ENCODE measurements around the gene LRRC58.

The LRRC58 gene

GRCh38 chr3:120275618-120276017, 73.5 kb downstream of the LRRC58 start:
- H3K27ac ChIP-seq (ENCODE audit: low read depth, low read length), result no peak overlapping the region
- H3K9me2 ChIP-seq (replicated peaks; ENCODE audit: insufficient read depth, low read length), result no peaks in the 10 kb centered on the region
- H3K4me3 ChIP-seq (ENCODE audit: insufficient read depth, low read length, poor library complexity, severe bottlenecking), result no peak overlapping the region
- H3K79me2 ChIP-seq (ENCODE audit: insufficient read depth, low read length), result no peaks in the 10 kb centered on the region
- no peak for TF ChIP-seq EZH2phosphoT487 (conservative IDR thresholded peaks at IDR 0.05; ENCODE audit: low read length)
- TF ChIP-seq CTCF (IDR thresholded peaks at IDR 0.05; ENCODE audit: insufficient read depth, low read length, poor library complexity, severe bottlenecking), result no peak
- H2AFZ ChIP-seq (ENCODE audit: low read depth, low read length, severe bottlenecking), result no peak overlapping the region
- no peak overlapping the region for H3K4me2 ChIP-seq (ENCODE audit: low read depth, low read length, poor library complexity, severe bottlenecking)
- no peaks in the 10 kb centered on the region for H3K9me3 ChIP-seq (ENCODE audit: insufficient read depth, low read length)
- H3K27me3 ChIP-seq (ENCODE audit: low read length), result no peaks in the 10 kb centered on the region
- H3F3A ChIP-seq (ENCODE audit: insufficient read depth), result no peaks in the 10 kb centered on the region
- no peaks in the 10 kb centered on the region for H3K36me3 ChIP-seq (ENCODE audit: low read length)
- no peaks in the 10 kb centered on the region for H4K20me1 ChIP-seq (ENCODE audit: low read depth, low read length)
- H3K9ac ChIP-seq (ENCODE audit: low read length), result no peak overlapping the region

- H3K9ac ChIP-seq (ENCODE audit: low read length), result no peak overlapping the region
- no peak overlapping the region for H3K27ac ChIP-seq (ENCODE audit: low read depth, low read length)
- H3K4me2 ChIP-seq (ENCODE audit: low read depth, low read length, poor library complexity, severe bottlenecking), result no peak overlapping the region
- no peak for TF ChIP-seq CTCF (IDR thresholded peaks at IDR 0.05; ENCODE audit: insufficient read depth, low read length, poor library complexity, severe bottlenecking)
- TF ChIP-seq EZH2phosphoT487 (conservative IDR thresholded peaks at IDR 0.05; ENCODE audit: low read length), result no peak
- H3K9me2 ChIP-seq (replicated peaks; ENCODE audit: insufficient read depth, low read length), result no peaks in the 10 kb centered on the region
- no peaks in the 10 kb centered on the region for H3F3A ChIP-seq (ENCODE audit: insufficient read depth)
- H3K27me3 ChIP-seq (ENCODE audit: low read length), result no peaks in the 10 kb centered on the region
- H3K9me3 ChIP-seq (ENCODE audit: insufficient read depth, low read length), result no peaks in the 10 kb centered on the region
- no peaks in the 10 kb centered on the region for H4K20me1 ChIP-seq (ENCODE audit: low read depth, low read length)
- no peak overlapping the region for H3K4me3 ChIP-seq (ENCODE audit: insufficient read depth, low read length, poor library complexity, severe bottlenecking)
- H3K79me2 ChIP-seq (ENCODE audit: insufficient read depth, low read length), result no peaks in the 10 kb centered on the region
- H2AFZ ChIP-seq (ENCODE audit: low read depth, low read length, severe bottlenecking), result no peak overlapping the region
- no peaks in the 10 kb centered on the region for H3K36me3 ChIP-seq (ENCODE audit: low read length)
Measured at GRCh38 chr3:120274739-120275167, 74.4 kb downstream of the LRRC58 start.

Measured in SU-DHL-6 (cell line).